Colonic mucosa (tissue), 4 donors: ENCODE data around the gene PHC3. TPM values are rescaled to one million over a fixed set of nuclear protein-coding genes. Genes with fewer than 3 reads are reported as not detected.

Experiments
- DNase-seq: peaks from one replicate; pipeline ENCODE4 v3.0.0-alpha.2; 2020
- H3K27ac ChIP-seq: fragments of 200-600 bp; one replicate; pipeline ENCODE4 v1.8.0; 2021
- H3K27me3 ChIP-seq: fragments of 200-600 bp; one replicate; pipeline ENCODE4 v1.8.0; 2021
- H3K36me3 ChIP-seq: fragments of 200-600 bp; one replicate; pipeline ENCODE4 v1.8.0; 2021
- H3K4me1 ChIP-seq: fragments of 200-600 bp; one replicate; pipeline ENCODE4 v1.8.0; 2021; ENCODE audit warnings: mild to moderate bottlenecking
- H3K4me3 ChIP-seq: fragments of 200-600 bp; one replicate; pipeline ENCODE4 v1.8.0; 2021
- H3K9ac ChIP-seq, 2 donors: one replicate each; pipeline ENCODE4 v1.7.0; 2013; ENCODE audit warnings: control low read depth in 2 of 2, low read depth in 2 of 2, low read length in 2 of 2
- H3K9me3 ChIP-seq: fragments of 200-600 bp; one replicate; pipeline ENCODE4 v1.8.0; 2021
- intact Hi-C: fragments of 100-400 bp; cut with DNase I; formaldehyde crosslinking; loops from one replicate; pipeline ENCODE4 v1.14.1; 2022
- total RNA-seq, 2 donors: library from RNA; stranded (reverse); fragmentation: NEBNext Ultra II Directional in 1 of 2; extraction: Animal tissue kit (Norgen Biotek cat#: 25700) in 1 of 2; gene quantifications; one replicate each; pipeline ENCODE4 v1.2.1, GENCODE V29; 2021
- TF ChIP-seq, protein P1 (sequence below): fragments of 200-600 bp; IDR thresholded peaks from one replicate; pipeline ENCODE4 v1.8.0; 2022; ENCODE audit warnings: antibody characterized with exemption, mild to moderate bottlenecking
- donor health status: healthy.
- donor health status: DM: no; HTN: no; CAD: no.
- donor health status: DM: no; HTN: no; CAD: no.

PHC3 gene
- total RNA-seq, 2 donors from 2014 or later, result 36.4 to 49.4 TPM

DNA sequence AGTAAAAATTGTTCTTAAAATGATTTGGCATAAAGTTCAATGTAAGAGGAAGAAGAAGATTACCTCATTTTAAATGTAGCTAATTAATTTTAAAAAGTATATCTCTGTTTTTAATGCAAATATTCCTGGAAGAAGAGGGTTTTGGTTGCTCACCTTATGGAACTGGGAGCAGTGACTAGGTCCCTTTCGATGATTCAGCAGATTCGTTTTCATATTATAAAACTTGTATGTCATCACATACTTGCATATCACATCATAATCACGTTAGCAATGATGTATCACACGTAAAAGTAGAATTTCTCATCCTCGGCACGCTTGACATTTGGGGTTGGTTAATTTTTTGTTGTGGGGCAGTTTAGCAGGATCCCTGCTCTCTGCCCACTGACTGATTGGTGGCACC lies 96.1 kb downstream of the PHC3 start:
- Histone ChIP-seq H3K36me3 (no peaks in the 10 kb centered on the region), H3K9ac (no peak overlapping the region), H3K9me3 (no peaks in the 10 kb centered on the region), H3K27ac (no peak overlapping the region), H3K4me3 (no peak overlapping the region), H3K27me3 (no peaks in the 10 kb centered on the region), H3K4me1 (no peaks in the 10 kb centered on the region)
- no peak for DNase-seq
- intact Hi-C loops, result no loop called here
- TF ChIP-seq, protein P1, sequence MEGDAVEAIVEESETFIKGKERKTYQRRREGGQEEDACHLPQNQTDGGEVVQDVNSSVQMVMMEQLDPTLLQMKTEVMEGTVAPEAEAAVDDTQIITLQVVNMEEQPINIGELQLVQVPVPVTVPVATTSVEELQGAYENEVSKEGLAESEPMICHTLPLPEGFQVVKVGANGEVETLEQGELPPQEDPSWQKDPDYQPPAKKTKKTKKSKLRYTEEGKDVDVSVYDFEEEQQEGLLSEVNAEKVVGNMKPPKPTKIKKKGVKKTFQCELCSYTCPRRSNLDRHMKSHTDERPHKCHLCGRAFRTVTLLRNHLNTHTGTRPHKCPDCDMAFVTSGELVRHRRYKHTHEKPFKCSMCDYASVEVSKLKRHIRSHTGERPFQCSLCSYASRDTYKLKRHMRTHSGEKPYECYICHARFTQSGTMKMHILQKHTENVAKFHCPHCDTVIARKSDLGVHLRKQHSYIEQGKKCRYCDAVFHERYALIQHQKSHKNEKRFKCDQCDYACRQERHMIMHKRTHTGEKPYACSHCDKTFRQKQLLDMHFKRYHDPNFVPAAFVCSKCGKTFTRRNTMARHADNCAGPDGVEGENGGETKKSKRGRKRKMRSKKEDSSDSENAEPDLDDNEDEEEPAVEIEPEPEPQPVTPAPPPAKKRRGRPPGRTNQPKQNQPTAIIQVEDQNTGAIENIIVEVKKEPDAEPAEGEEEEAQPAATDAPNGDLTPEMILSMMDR, result no peak

DNA sequence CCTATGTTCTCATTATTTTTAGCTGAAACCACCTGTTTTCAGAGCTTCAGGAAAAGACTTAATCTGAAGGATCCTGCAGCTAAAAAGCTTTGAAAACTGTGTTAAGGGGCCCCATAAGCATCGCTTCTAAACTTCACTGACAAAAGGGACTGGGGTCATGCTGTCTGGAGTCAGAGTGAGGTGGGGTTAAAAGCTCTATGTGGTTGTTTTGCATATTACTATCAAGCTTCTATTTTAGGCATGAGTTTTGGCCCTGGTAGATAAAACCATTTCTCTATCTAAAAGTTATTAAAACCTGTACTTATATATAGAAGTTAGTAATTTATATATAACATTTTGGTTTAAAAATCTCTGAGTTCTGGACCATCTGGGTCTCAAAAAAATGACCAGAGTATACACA lies 98.2 kb downstream of the PHC3 start:
- Histone ChIP-seq H3K9me3 (no peaks in the 10 kb centered on the region), H3K36me3 (no peaks in the 10 kb centered on the region), H3K9ac (no peak overlapping the region), H3K4me1 (no peaks in the 10 kb centered on the region), H3K27ac (no peak overlapping the region), H3K27me3 (no peaks in the 10 kb centered on the region), H3K4me3 (no peak overlapping the region)
- TF ChIP-seq, protein P1, result no peak
- DNase-seq, result no peak
- intact Hi-C loops, result no loop called here

DNA sequence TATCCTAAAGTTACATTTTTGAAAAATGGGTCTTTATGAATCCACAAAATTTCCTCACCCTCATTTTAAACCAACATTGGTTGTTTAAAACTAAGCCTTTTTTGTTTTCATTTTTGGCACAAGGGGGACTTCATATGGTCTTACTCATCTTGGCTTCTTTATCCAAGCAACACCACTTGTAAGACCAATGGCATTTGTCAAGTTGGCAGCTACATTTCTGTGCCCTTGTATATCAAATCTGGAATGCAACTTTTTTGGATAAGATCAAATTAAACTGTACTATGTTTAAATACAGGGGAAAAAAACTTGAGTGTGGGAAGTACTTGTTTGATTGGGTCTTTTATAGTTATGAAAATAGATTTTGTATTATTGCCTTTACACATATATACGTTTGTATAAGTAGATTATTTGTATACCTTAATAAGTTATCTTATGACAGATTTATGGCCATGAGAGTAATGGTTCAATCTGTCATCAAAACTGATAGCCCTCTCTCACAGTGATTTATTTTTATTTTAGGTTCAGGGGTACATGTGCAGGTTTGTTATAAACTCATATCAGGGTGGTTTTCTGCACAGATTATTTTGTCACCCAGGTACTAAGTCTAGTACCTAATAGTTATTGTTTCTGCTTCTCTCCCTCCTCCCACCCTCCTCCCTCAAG lies 100.3 kb downstream of the PHC3 start:
- Histone ChIP-seq H3K36me3 (no peaks in the 10 kb centered on the region), H3K27ac (no peak overlapping the region), H3K4me3 (no peak overlapping the region), H3K9me3 (no peaks in the 10 kb centered on the region), H3K9ac (no peak overlapping the region), H3K27me3 (no peaks in the 10 kb centered on the region), H3K4me1 (no peaks in the 10 kb centered on the region)
- TF ChIP-seq, protein P1, result no peak
- intact Hi-C loops, result no loop called here
- DNase-seq, result no peak

DNA sequence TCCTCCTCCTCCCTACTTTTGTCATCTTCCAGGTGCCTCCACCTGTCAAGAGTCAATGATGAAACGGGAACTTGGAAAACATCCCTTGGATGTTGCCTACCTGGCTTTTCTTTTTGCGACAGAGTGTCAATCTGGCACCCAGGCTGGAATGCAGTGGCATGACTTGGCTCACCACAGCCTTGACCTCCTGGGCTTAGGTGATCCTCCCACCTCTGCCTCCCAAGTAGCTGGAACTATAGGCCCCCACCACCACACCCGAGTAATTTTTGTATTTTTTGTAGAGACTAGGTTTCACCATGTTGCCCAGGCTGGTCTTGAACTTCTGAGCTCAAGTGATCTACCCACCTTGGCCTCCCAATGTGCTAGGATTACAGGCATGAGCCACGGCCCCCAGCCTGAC lies 100.9 kb downstream of the PHC3 start:
- no peaks in the 10 kb centered on the region for H3K4me1 ChIP-seq
- H3K4me3 ChIP-seq, result no peak overlapping the region
- H3K27ac ChIP-seq, result no peak overlapping the region
- no peak overlapping the region for H3K9ac ChIP-seq
- TF ChIP-seq, protein P1, result no peak
- H3K9me3 ChIP-seq, result no peaks in the 10 kb centered on the region
- intact Hi-C loops, result no loop called here
- DNase-seq, result no peak
- H3K36me3 ChIP-seq, result no peaks in the 10 kb centered on the region
- H3K27me3 ChIP-seq, result no peaks in the 10 kb centered on the region

DNA sequence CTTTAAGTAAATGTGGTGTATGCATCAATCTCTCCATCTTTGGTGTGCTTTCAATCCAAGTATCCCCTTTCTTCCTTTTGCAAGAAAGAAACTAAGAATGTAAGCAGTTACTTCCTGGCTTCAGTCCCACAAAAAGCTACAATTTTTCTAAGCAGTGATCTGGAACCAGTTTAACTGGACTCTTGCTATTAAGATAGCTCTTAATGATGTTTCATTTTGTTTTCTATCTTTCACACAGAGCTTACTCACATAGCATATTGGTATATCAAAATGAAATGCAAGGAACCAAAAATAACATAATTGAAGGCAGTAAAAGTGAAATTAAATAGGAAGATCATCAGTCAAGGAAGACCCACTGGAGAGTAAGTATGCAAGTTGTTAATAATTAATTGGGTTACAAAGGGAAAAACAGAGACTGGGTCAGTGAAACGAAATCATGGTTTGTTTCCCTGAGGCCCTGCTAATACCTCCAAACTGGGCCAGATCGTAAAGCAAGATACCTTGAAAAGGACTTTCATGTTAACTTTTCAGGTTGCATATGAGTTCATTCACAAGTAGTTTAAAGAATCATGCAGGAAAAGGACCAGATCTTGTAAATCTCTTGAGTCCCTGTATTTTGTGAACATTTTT lies 101.9 kb downstream of the PHC3 start:
- no peak overlapping the region for H3K9ac ChIP-seq
- H3K27ac ChIP-seq, result no peak overlapping the region
- no peaks in the 10 kb centered on the region for H3K4me1 ChIP-seq
- H3K27me3 ChIP-seq, result no peaks in the 10 kb centered on the region
- TF ChIP-seq, protein P1, result no peak
- H3K36me3 ChIP-seq, result no peaks in the 10 kb centered on the region
- H3K4me3 ChIP-seq, result no peak overlapping the region
- DNase-seq, result no peak
- intact Hi-C loops, result loop anchor here (5.0 kb wide), 1 partner anchor 37 kb away; no protein-coding TSS in a partner anchor
- no peaks in the 10 kb centered on the region for H3K9me3 ChIP-seq
